Middle frontal gyrus (tissue), 1 donor: ENCODE measurements around the gene RUNX1.

ENCODE experiments used
- DNase-seq: peaks from one replicate; pipeline ENCODE4 v3.0.0-alpha.2; 2015; ENCODE audit warnings: low spot score; ENCODE audit errors: extremely low spot score

Gene RUNX1

DNA sequence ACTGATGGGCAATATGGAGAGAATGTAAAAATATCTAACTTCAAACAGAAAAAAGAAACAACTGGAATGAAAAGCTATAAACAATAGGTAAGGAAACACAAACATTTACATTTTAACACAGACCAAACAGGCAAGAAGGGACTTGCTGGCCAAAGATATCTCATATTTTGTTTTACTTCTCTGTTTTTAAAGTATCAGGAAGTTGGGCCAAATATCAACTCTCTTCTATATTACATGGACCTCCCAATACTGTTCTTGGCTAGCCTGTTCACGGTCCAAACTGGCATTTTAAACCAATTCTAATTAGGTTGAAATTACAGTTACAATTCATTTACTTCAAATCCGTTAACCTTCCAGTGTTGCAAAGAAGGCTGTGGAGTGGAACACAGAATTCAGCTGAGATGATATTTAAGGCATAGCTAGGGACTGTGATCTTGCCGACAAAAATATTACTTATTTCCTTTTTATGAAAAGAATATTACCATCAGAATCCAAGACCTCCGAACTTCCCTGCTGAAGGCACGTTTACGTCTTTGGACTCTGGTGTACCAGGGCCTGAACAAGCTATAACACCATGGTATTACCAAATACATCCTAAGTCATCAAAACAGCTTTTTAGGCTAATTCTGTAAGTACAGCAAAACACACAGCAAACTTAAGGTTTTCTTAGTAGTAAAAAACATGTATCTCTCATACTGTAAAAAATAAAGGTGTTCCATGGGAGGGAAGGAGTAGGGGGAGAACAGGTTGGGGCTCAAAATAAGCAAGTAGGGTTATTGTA, 165.4 kb downstream of the RUNX1 start:
- DNase-seq = no peak

DNA sequence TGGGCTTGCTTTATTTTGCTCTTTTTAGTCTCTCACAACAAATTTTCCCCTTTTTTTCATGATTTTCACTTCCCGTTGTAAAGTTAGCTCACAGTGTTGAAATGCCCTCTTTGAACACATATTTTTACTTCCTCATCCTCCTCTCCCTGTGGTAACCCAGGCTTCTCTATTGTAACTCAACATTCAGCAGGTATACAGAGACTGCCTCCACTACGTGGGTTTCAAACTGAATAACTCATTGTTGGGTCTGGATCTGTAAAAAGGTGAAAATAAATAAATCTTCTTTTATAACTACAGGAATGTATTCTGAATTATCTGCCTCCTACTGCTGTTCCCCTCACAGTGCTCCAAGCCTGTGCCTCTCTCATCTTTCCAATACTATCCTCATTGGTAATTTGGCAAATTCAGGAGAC, 166.4 kb downstream of the RUNX1 start:
- no peak for DNase-seq

- DNase-seq = no peak
Observed at GRCh38 chr21:34881839-34882371, 167.2 kb downstream of the RUNX1 start.

- no peak for DNase-seq
Observed at GRCh38 chr21:34881421-34881820, 167.7 kb downstream of the RUNX1 start.

DNA sequence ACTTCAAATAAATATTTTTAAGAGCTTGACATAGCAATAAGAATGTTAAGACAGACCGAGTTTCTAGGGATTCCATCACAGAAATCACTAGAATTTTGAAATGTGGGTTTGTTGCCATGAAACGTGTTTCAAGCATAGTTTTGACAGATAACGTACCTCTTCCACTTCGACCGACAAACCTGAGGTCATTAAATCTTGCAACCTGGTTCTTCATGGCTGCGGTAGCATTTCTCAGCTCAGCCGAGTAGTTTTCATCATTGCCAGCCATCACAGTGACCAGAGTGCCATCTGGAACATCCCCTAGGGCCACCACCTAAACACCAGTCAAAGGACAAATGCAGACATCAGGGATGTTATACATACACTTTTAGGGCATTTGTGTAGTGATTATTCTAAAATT, 168.7 kb downstream of the RUNX1 start:
- no peak for DNase-seq

DNA sequence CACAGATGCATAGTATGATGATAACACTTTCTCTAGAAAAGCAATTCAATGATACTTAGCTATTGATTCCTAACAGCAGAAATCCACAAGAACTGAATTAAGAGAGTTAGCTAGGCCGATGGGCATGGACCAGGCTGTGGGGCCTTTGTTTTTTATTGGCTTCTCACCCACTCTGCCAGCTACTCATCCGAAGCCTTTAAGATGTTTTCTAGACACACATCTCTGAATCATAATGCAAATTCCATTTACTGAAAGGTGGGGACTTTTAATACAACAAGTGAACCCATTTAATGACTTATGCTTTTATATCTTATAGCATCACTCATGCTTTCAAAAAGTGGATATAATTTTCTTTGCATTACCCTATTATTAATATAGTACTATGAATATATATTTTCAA, 170.2 kb downstream of the RUNX1 start:
- DNase-seq = no peak

GRCh38 chr21:34878501-34878900, 170.6 kb downstream of the RUNX1 start:
- DNase-seq = no peak

- DNase-seq = no peak
Observed at GRCh38 chr21:34877485-34878128, 171.5 kb downstream of the RUNX1 start.

GRCh38 chr21:34875830-34876229, 173.3 kb downstream of the RUNX1 start:
- no peak for DNase-seq

DNA sequence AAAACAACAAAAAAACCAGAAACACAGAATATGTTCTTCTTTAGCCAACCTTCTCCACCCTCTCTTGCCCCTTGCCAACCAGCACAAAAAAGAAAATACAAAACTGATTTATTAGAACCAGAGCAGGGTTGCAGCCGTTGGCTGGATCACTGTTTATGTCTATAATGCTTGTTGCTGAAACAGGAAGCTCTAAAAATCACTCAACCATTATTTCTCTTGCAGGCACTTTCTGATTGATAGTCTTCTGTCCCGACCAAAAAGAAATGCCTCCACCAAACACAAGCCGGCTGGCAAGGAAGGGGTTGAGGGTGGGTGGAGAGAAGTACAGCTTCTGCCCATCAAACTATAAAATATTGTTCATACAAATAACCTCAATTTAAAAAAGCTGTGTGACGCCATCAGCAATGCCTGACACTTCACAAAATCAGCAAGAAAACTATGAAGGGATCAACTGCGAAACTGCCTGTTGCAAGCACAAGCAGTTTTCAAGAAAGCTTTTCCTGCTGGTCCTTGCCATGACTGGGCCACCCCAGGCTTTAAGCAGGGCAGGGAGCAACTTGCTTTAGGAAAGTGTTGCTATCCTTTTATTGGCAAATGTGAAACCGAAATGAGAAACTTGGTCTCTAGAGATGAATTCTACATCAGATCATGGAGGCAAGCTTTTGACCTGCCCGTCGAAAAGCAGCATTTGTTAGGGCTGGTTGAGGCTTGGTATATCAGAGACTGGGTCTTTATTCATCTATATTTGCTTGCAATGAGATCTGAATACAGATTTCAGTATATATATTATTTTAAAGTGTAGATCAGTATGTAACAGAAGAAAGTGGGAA, 174.2 kb downstream of the RUNX1 start:
- no peak for DNase-seq

GRCh38 chr21:34871026-34871908, 177.8 kb downstream of the RUNX1 start:
- DNase-seq = no peak

DNA sequence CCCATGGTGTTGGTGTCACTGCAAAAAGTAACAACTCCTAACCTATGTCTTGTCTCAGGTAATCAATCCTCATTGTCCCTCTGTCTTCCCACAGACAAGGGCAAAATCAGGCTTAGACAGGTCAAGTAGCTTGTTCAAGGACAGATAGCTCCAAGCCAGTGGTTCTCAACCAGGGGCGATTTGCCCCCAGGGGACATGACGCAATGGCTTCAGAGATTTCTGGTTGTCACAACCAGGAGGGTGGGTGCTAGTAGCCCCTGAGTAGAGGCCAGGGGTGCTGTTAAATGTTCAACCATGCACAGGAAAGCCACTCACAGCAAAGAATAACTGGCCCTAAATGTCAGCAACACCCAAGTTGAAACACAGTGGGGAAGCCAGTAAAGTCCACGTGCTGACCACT, 178.9 kb downstream of the RUNX1 start:
- DNase-seq = no peak

DNA sequence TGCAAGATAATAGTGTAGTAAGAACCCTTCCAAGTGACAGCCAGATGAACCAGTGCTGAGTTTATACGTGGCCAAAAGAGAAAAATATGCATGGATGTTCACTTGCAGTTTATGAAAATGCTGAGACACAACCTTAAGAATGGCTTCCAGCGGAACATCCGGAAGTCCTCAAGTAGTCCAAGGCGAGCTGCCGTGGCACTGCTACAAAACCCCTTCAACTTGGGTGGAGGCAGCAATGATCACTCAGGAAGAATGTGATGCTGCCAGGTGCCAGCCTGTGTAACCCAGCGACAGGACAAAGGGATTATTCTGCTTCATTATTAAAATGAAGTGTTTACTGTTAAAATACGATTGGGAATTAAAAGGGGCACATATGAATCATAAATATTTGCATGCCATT, 179.6 kb downstream of the RUNX1 start:
- DNase-seq = no peak

DNA sequence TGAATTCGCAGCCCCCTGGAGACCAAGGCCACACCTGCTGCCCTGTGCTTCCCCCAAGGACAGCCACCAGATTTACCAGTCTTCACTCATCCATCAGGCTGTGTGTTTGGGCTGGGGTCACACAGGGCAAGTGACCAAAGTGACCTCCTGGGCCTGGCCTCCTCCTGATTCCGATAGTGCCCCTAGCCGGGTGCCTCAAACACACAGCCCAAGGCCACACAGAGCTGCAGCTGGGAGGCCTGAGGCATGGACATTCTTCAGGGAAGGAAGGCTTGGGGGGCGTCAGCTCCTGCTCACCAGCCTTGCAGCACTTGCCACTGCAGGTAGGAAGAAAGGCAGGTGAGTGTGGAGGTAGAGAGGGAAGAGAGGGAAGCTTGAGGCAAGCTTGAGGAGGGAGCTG, 181.3 kb downstream of the RUNX1 start:
- no peak for DNase-seq

GRCh38 chr21:34865400-34866241, 183.5 kb downstream of the RUNX1 start:
- no peak for DNase-seq

GRCh38 chr21:34864370-34865149, 184.5 kb downstream of the RUNX1 start:
- no peak for DNase-seq

- no peak for DNase-seq
Observed at GRCh38 chr21:34862951-34863350, 186.2 kb downstream of the RUNX1 start.

GRCh38 chr21:34861258-34861657, 187.8 kb downstream of the RUNX1 start:
- DNase-seq = no peak

GRCh38 chr21:34859976-34860653, 189.0 kb downstream of the RUNX1 start:
- no peak for DNase-seq
